ENCODE results near the gene USP3. TPM values are rescaled to one million over a fixed set of nuclear protein-coding genes. Genes with fewer than 3 reads are reported as not detected.

Gene USP3
- total and polyA plus RNA-seq, 9 of the 15 experiments (the other 6 are each of a cell fraction or from before 2014, with no cell fraction given) = 17.3 to 54.3 (median 34.8) TPM

- TF ChIP-seq ZBTB11 (CRISPR knock-in tag; IDR thresholded peaks at IDR 0.05) (0 out of 6 replicates have a peak, but pooled peaks of 1 of the 3 experiments have one; percentile 4), CXXC5 (CRISPR knock-in tag; IDR thresholded peaks at IDR 0.05) (peak; percentile 6), RB1 (IDR thresholded peaks at IDR 0.05; ENCODE audit: low read depth) (peak; percentile 81), ZBTB7A (IDR thresholded peaks at IDR 0.05; ENCODE audit: borderline replicate concordance, control insufficient read depth, low read depth, low read length) (0 out of 2 replicates have a peak, but pooled peaks have one; percentile 69), ZFX (CRISPR knock-in tag; IDR thresholded peaks at IDR 0.05) (peak; percentile 47), TCF3 (CRISPR knock-in tag; IDR thresholded peaks at IDR 0.05) (no peak), REST (IDR thresholded peaks at IDR 0.05; ENCODE audit: borderline replicate concordance) (0 out of 2 replicates have a peak, but pooled peaks have one; percentile 7), REST (CRISPR knock-in tag; IDR thresholded peaks at IDR 0.05; ENCODE audit: low read depth) (no peak), SMAD4 (CRISPR knock-in tag; conservative IDR thresholded peaks at IDR 0.05) (peak; percentile 57), ZNF395 (CRISPR knock-in tag; IDR thresholded peaks at IDR 0.05) (0 out of 2 replicates have a peak, but pooled peaks have one; percentile 16)
- TF ChIP-seq, protein P1, sequence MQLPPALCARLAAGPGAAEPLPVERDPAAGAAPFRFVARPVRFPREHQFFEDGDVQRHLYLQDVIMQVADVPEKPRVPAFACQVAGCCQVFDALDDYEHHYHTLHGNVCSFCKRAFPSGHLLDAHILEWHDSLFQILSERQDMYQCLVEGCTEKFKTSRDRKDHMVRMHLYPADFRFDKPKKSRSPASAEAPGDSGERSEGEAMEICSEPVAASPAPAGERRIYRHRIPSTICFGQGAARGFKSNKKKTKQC (CRISPR knock-in tag; IDR thresholded peaks at IDR 0.05) = no peak
Observed at GRCh38 chr15:63504979-63505841, 817 bp downstream of the USP3 start (continued).

All from K562 (cell line).